Right ventricle myocardium inferior (tissue), 1 donor: ENCODE results near the gene ADAM22. TPM values are rescaled to one million over a fixed set of nuclear protein-coding genes. Genes with fewer than 3 reads are reported as not detected.

ENCODE experiments used
- ATAC-seq: fragments of 200-7000 bp; cut with Tn5 transposase; one replicate; pipeline ENCODE4 v1.9.1; 2020; ENCODE audit warnings: mild to moderate bottlenecking, moderate library complexity
- DNase-seq: peaks from one replicate; pipeline ENCODE4 v3.0.0; 2021; ENCODE audit errors: missing footprints
- intact Hi-C: fragments of 100-400 bp; cut with DNase I; formaldehyde crosslinking; loops from one replicate; pipeline ENCODE4 v1.11.0; 2022
- total RNA-seq: library from RNA; stranded (reverse); fragmentation: NEBNext Ultra II Directional; extraction: Animal tissue kit (Norgen Biotek cat#: 25700); gene quantifications from one replicate; pipeline ENCODE4 v1.2.1, GENCODE V29; 2021
- donor health status: DM: no; HTN: yes; CAD: no; lungs with severe emphysema.

The ADAM22 gene
- total RNA-seq, 1 donor from 2014 or later = 1.2 TPM

DNA sequence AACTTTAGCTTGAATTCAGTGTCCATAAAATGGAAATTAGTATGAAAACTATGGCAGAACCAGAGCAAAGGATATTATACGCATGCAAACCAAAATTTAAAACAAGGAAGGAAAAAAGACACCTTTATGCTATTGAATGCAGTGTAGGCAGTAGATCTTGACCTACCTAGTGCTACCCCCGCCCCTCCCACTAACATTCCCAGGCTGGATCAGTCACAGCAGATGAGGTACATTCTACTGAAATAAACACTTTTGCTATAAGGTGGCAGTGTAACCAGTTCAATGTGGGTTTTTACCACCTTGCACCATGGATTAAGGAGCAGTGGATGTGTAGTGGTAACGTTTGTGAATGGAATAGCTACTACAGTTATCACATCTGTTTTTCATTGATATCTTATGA is 257.9 kb downstream of the ADAM22 start:
- DNase-seq = no peak
- no peak for ATAC-seq
- intact Hi-C loops = no loop called here

DNA sequence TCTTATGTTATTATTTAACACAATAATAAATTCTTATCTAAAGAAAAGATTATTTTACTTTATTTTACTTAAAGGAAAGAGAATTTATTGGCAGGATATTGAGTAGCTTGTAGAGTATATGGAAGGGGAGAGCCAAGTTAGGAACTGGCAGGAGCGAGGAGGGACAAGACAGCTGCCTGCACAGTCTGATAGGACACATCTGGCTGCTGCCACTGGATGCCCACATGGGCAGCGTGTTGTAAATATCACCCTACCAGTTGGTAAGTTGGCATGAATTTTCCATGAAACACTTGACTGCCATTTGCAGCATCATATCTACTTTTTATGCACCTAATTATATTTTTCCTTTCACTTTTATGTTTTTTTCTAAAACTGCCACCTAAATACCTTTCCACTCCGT is 266.2 kb downstream of the ADAM22 start:
- intact Hi-C loops = no loop called here
- ATAC-seq (no peak), DNase-seq (no peak)

DNA sequence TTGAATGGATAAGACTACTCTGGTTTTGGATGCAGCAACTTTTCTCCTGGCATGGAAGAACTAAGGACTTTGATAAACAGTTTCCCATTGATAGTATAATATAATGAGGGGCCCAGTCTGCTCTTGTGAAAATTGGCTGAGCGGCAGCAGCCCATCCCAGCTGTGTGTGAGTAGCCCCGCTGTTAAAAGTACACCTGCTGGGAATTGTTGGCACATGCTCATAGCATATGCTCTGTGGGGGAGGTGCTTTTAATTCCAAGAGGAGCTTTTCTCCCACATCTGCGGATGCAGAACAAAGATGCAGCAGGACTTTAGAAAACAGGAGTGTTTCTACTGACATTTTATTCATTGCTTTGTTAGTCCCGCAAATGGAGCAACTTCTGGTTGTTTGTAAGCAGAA is 266.7 kb downstream of the ADAM22 start:
- ATAC-seq (no peak), DNase-seq (no peak)
- intact Hi-C loops = no loop called here

DNA sequence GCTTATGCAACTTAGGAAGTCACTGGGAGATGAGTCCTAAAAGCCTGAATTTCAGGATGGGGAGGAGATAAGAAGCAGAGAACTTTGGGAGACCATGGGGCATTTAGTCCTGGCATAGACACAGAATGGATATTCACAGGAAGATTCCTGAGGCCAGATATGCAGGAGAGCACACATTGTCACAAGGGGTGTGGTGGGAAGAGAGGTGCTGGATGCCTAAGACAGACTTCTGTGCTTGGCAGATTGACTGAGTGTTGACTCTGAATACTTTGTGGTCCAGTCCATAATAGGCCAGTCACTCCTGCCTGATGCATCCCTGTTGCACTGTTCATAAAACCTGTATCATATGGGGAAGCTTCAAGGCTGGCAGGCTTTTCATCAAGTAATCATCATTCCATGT is 267.3 kb downstream of the ADAM22 start:
- no peak for DNase-seq
- intact Hi-C loops = no loop called here
- no peak for ATAC-seq

DNA sequence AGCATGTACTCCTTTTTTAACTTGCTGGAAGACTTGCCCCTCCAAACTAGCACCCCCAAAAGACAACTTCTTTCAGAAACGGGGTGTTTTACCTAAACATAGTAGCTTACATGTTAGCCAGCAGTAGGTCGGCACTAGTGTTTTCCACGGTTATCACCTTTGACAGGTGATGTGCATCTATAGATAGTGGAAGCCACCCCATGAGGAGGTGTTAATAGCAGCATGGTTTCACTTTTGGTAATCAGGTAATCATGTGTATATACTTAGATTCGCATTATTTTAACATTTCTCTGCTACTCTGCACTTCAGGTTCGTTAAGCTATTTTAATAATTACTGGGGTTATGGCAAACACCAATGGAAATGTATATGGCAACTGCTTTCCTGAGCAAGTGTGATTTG is 268.2 kb downstream of the ADAM22 start:
- no peak for DNase-seq
- no peak for ATAC-seq

DNA sequence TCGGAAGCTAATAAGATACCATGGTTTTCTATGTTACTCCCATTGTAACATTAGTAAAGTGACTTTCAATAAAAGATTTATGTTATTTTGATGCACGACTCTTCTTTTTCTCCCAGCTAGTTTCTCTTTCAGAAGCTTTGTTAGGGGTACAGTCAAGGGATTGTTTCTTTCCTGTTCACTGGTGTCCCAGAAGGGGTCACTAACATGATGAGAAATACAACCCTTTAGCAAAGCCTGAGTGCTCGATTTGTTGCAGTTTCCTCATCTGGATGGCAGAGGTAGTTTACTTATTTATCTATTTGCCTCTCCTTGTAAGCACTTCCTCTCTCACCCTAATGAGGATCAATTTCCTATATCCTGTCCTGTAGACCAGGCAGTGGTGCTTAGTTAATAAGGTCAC is 268.7 kb downstream of the ADAM22 start:
- ATAC-seq = no peak
- DNase-seq = no peak
- intact Hi-C loops = no loop called here

More for the DNA sequence above, 268.2 kb downstream of the ADAM22 start:
- intact Hi-C loops = no loop called here

DNA sequence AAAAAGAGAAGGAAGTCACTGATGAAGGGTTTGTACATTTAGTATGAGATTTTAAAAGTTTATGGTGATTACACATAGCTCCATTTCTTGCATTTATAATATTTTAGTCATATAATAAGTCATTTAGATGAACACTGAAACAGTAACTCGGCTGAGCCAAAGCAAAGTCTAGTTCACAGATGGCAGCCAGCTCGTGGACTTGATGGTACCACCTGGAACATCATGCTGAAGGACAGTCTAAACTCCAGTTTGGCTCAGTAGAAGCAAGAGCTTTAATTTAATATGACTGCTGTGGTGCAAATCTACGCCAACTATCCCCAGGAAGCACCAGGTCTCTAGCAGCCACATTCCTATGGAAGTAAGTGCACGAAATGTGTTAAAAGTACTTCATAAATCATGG is 269.4 kb downstream of the ADAM22 start:
- ATAC-seq = no peak
- no peak for DNase-seq
- intact Hi-C loops = no loop called here

DNA sequence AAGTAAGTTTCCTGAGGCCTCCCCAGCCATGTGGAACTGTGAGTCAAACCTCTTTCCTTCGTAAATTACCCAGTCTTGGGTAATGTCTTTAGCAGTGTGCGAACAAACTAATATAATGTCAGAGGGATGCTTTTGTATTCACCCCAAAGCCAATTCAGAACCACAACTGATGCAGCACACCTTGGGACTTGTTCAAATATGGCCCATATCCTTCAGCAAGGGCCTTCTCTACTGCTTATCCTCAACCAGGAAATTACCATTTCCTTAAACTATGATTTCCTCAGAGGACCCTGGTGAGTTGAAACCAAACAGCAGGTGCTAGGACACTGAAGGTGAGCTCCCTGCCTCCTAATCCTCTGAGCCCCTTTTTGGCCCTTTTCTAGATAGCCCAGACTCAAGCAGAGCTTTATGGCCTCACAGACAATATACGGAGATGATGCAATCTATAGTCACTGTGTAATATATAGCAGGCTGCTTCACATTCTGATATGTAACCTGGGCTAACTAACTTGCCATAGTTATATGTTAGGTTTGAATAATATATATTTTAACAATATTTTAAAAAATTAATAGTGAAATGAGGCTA is 270.6 kb downstream of the ADAM22 start:
- ATAC-seq (no peak), DNase-seq (no peak)
- intact Hi-C loops = no loop called here

DNA sequence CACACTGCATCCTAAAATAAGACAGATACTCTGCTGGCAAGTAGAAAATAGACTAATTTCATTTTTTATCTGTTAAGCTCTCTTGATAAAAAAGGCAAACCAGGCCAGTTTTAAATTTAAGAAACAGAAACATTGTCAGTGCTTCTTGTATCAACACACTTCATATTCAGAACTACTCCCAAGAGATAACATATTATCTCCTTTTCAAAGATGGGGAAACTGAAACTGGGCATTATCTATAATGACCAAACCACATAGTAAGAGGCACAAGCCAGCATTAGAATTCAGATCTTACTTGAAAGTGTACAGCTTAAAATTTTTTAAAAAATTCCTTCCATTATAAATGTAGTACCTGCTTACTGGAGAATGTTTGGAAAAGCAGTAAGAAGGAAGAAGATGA is 271.1 kb downstream of the ADAM22 start:
- intact Hi-C loops = no loop called here
- ATAC-seq = no peak
- no peak for DNase-seq

DNA sequence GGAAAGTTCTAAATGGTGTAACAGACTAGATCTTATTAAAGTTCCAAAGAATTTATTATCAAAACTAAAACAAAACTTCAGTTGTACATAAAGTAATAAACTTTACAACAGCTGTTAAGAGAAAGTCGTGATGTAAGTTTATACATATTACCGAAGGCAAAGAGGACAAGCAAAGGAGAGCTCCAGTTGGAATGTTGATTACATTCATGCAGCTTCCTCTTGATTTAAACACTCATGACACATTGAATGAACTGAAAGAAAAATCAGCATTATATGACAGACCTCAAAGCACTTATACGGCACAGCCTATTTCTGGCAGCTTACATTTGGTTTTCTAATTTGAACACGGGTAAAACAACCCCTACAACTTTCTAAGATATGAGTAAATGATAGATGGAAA is 272.2 kb downstream of the ADAM22 start:
- ATAC-seq (no peak), DNase-seq (no peak)
- intact Hi-C loops = no loop called here

DNA sequence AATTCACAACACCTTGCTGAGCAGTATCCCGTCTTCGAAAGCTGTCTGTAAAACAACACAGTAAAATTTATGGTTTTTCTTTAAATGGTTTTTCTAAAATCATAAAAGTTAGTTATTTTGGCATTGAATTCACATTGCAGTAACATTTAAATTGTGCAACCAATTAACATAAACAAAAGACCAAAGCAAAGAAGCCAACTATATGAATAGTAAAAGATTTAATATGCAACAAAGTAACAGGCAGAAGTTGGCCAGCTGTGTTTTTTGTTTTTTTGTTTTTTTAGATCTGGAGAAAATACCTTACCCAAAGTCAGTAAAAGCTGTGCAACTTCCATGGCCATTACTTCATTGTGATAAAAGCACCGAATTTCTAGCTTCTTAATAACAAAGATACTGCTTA is 274.5 kb downstream of the ADAM22 start:
- intact Hi-C loops = no loop called here
- DNase-seq (no peak), ATAC-seq (no peak)

DNA sequence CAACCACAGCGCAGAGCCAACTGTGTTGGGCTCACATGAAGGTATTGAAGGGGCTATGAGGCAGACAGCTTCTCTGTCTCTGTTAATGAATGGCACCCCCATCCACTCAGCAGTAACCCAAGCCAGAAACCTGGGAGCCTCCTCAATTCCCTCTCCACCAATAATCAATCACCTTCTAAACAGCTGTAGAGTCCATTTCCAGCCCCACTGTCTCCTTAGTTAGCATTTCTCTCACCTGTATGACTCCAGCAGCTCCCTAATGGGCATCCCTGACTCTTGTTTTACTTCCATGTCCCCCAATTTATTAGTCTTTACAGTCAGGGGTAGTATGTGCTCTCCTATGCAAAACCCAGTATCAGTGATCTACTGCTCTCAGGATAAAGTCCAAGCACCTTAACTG is 278.9 kb downstream of the ADAM22 start:
- no peak for DNase-seq
- no peak for ATAC-seq
- intact Hi-C loops = no loop called here

DNA sequence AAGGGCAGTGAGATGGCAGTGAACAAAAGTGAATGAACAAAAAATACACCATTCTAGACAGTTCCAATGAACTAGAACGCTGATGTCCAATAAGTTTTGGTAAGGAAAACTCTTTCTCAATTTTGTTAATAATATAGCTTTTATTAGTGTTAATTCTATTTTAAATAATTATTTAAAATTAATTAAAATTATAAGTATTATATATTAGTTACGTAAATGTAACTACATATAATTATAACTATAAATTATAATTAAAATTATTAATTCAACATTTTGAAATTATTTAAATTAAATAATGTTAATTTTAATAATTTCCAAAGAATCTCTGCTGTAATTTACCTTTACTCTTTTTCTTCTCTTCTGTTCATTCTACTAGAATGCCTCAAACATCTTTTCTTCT is 280.4 kb downstream of the ADAM22 start:
- DNase-seq (no peak), ATAC-seq (no peak)
- intact Hi-C loops = no loop called here

DNA sequence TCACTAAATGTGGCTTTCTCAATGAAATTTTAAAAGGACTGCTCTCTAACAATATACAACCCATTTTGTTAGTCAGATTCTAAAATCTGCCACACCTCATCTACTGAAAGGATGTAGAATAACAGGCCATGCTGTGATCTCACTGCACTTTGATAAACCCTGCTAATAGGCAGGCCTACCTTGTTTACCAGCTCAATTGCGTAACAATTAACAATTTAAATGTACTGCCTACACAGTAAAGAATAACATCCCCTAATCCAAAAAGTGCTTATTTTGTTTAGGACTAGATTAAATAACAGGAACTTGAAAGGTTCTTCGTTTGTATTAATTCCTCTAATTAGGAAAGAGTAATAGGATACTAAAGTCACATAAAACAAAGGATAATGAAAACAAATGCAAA is 281.2 kb downstream of the ADAM22 start:
- DNase-seq = no peak
- no peak for ATAC-seq
- intact Hi-C loops = no loop called here

DNA sequence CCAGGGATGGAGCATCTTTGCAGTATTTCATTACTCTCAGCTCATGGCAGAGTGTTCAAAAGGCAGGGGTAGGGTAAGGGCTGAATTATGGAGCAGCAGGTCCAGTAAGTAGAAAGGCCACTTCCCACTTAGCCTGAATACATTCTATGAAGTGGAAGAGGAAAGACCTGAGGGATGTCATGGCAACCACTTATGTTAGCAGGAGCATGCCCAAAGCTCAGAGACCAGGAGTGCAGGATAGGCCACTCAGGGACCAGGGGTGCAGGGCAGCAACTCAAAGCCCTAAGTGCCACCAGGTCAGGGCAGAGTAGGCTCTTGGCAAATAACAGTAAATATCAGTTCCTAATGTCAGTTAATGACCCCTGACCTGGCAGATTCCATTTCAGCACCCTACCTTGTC is 282.2 kb downstream of the ADAM22 start:
- intact Hi-C loops = no loop called here
- DNase-seq (no peak), ATAC-seq (no peak)

DNA sequence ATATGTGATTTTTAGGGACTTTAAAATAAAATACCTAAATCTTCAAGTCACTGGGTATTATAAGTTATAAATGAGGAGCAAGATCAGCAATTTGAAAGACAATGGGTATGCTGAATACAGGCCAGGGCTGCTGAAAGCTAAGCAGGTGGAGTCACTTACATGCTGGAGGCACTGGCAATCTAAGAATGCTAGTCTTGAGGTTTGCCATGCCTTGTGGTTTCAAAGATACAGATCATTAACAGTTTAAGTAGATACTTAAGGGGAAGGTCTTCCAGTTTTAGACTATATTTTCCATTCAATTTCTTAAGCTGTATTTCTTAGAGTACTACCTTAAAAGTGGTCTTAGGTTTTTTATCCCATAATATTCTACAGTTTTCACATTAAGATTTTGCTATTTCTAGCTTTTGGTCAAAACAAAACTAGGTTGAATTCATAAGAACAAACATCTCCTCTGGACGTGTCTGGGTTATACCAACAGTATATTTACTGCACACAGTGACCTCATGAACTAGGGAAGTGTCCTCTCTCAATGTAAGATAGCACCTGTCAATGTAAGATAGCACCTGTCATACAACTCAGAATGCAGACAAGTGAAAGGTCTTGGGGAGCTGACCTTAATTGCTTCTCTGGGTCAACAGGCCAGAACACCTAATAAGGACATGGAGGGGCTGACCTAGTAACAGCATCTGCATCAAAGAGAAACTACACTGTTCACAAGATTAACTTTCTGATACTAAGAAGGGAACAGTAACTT is 283.8 kb downstream of the ADAM22 start:
- ATAC-seq (no peak), DNase-seq (no peak)
- intact Hi-C loops = no loop called here

DNA sequence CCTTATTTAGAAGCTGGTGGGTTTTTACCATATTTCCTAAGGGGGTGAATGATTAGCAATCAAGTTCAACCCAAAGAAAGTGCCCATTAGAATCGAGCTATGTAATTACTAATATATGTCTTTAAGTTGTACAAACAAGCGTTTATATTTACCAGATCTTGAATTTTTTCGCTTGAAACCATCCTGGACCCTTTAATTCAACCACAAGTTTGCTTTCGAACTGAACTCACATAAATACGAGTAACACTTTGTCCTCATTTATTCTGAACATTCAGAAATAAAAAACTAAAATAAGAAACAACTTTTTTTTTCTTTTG is 284.3 kb downstream of the ADAM22 start:
- ATAC-seq (no peak), DNase-seq (no peak)
- intact Hi-C loops = no loop called here

DNA sequence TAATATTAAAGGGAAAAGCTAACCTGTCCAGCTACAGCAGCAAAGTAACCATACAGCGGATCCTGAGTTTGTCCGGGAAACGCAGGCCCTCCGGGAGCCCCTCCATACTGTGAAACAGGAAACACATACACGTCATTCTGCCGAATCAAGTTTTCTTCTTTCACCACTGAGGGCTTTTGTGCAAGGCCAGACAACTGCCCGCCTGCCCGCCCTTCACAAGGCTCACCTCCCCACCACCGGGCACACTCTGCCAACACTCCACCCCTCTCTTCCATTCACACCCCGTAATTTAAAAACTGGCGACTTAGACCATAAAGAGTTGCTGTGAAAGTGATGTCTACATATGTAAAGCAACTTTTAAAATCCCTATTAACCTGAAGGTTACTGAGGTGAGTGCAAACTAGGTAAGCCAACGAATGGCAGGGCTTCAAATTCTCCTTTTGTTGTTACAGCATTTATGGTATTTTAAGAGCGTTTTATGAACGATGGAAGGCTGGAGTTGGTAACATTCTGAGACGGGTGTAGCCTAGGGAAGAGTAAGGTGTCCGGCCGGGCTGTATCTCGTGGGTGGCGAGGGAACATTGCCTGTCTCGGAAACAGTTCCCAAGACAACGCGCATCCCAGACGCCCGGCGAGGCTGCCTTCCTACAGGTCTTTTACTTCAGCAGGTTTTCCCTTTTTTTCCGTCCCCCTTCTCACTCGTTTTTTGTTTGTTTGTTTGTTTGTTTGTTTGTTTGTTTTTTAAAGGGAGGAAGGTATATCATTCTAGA is 285.0 kb downstream of the ADAM22 start:
- peak; percentile 34 for ATAC-seq
- intact Hi-C loops = no loop called here
- peak; percentile 78 for DNase-seq

DNA sequence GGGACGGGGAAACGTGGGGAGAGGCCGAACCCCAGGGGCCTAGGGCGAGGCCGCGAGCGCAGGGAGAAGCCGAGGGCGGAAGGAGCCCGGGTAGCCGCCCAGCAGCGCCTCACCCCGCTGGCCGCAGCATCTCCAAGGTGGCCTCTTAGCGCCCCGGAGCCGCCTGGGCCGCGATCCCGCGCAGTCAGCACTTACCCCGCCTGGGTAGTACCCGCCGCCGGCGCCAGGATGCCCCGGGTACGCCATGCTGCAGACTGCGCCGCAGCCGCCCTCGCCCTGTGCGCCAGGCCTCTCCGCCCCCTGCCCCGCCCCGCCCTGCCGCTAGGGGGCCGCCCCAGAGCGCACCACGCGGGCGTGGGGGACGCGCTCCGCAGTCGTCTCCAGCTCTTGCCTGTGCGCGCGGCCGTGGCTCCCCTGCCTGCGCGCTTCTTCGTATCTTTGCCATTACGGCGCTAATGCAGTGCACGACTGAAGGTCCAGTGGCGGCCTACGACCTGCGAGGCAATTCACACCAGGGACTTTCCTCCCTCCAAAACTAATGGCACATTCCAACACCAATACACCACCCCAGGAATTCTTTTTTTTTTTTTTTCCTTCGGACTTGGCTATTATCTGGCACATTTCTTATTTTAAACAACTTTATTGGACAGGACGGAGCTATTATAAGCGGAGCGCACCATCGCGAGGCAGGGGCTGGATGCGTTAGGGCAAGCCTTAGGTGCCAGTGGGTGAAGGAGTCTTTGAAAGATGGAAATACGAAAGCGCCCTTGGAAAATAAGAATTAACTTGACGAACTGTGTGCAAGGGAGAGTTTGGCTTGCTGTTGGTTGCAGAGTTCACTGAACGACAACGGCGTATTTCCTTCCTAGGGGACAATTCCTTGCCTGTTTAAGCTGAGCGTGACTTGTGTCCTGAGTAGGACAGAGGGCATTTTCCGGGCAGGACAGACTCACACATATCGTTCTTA is 286.0 kb downstream of the ADAM22 start, which contains the start of gene SRI:
Gene SRI, minus strand, starts transcription at position 258 of the 967 bp plus-strand sequence. Its CDS starts 12 bp downstream, at position 246.
- intact Hi-C loops = no loop called here
- DNase-seq (peak; percentile 97), ATAC-seq (peak; percentile 99)
